HCT116 (cell line): ENCODE data around the gene AP3S1. TPM values are rescaled to one million over a fixed set of nuclear protein-coding genes. Genes with fewer than 3 reads are reported as not detected.
A peak's percentile ranks its signal among the peaks of the same experiment; 100 is the strongest.

Source experiments
- ATAC-seq: fragments of 200-7000 bp; cut with Tn5 transposase; 2 replicates; pipeline ENCODE4 v1.9.1; 2020; ENCODE audit warnings: mild to moderate bottlenecking, moderate library complexity
- BruUV-seq: library from RNA; stranded (reverse); fragments of 400-500 nt; replicated peaks from 2 replicates; lab custom pipeline; 2021; lab: Mats Ljungman, UMichigan
- CTCF ChIA-PET: fragments of 300-600 bp; sonication (Branson Sonifier 250); formaldehyde crosslinking; loops from one replicate; lab custom pipeline; 2021; ENCODE audit warnings: antibody characterized with exemption; lab: Charles Lee
- POLR2A ChIA-PET: fragments of 300-600, 350-600 bp; sonication (Branson Sonifier 250); formaldehyde crosslinking; loops from one replicate; lab custom pipeline; 2021; ENCODE audit warnings: antibody characterized with exemption; lab: Charles Lee
- RAD21 ChIA-PET, 2 experiments: fragments of 300-600 bp; sonication (Branson Sonifier 250); formaldehyde crosslinking; loops; one replicate each; lab custom pipeline; 2023; ENCODE audit warnings: low total read pairs in 2 of 2; ENCODE audit not compliant: uncharacterized antibody in 2 of 2, unreplicated experiment in 2 of 2, low non-redundant PET in 1 of 2; lab: Charles Lee
- DNase-seq: peaks from one replicate; pipeline ENCODE4 v3.0.0-alpha.2; 2010; ENCODE audit warnings: low read depth, low spot score
- H2AFZ ChIP-seq: fragments of 200-600 bp; shearing (Covaris generic), sonication (generic); 2 replicates; pipeline ENCODE4 v1.6.1; 2017; ENCODE audit warnings: low read depth, mixed run types, mixed read lengths, antibody characterized with exemption, low read length; ENCODE audit not compliant: poor library complexity, severe bottlenecking
- H3K27ac ChIP-seq: 2 replicates; pipeline ENCODE4 v1.5.1; 2012; ENCODE audit warnings: low read depth, low read length
- H3K27me3 ChIP-seq: fragments of 200-600 bp; sonication (generic); 2 replicates; pipeline ENCODE4 v1.6.1; 2016; ENCODE audit warnings: mixed run types, low read length, mixed read lengths; ENCODE audit not compliant: insufficient read depth
- H3K36me3 ChIP-seq, 2 experiments: fragments of 200-500 bp in 1 of 2; fragments of 200-600 bp in 1 of 2; sonication (Bioruptor generic) in 1 of 2; sonication (generic) in 1 of 2; 2 replicates each; pipeline versions ENCODE4 v1.5.1 to v1.6.1; 2014 to 2016; ENCODE audit warnings: low read length in 2 of 2, inconsistent platforms in 1 of 2, mixed read lengths in 1 of 2, mixed run types in 1 of 2; ENCODE audit not compliant: insufficient read depth in 2 of 2, control insufficient read depth in 1 of 2
- H3K4me1 ChIP-seq, 2 experiments: fragments of 200-600 bp in 1 of 2; sonication (generic) in 1 of 2; 2 replicates each; pipeline versions ENCODE4 v1.5.1 to v1.6.1; 2012 to 2017; ENCODE audit warnings: low read length in 2 of 2, inconsistent platforms in 1 of 2, mild to moderate bottlenecking in 1 of 2, mixed read lengths in 1 of 2, mixed run types in 1 of 2, moderate library complexity in 1 of 2; ENCODE audit not compliant: insufficient read depth in 2 of 2, control insufficient read depth in 1 of 2
- H3K4me2 ChIP-seq: fragments of 200-600 bp; sonication (generic); 2 replicates; pipeline ENCODE4 v1.6.1; 2017; ENCODE audit warnings: mixed run types, low read length, mixed read lengths
- H3K4me3 ChIP-seq, 2 experiments: fragments of 200-600 bp in 1 of 2; sonication (generic) in 1 of 2; replicated peaks in 1 of 2; 2 replicates each; pipeline ENCODE4 v1.5.1; 2011 to 2016; ENCODE audit warnings: low read length in 2 of 2, control low read depth in 1 of 2, low read depth in 1 of 2, mild to moderate bottlenecking in 1 of 2, mixed read lengths in 1 of 2, mixed run types in 1 of 2
- H3K79me2 ChIP-seq: fragments of 200-600 bp; sonication (generic); 2 replicates; pipeline ENCODE4 v1.6.1; 2017; ENCODE audit warnings: mild to moderate bottlenecking, mixed run types, low read length, moderate library complexity, mixed read lengths; ENCODE audit not compliant: insufficient read depth
- H3K9ac ChIP-seq: fragments of 200-600 bp; sonication (generic); 2 replicates; pipeline ENCODE4 v1.6.1; 2016; ENCODE audit warnings: low read length, mixed read lengths
- H3K9me2 ChIP-seq: fragments of 200-600 bp; sonication (generic), shearing (Covaris generic); 2 replicates; pipeline ENCODE4 v1.6.1; 2017; ENCODE audit warnings: mixed run types, mild to moderate bottlenecking, moderate library complexity; ENCODE audit not compliant: insufficient read depth
- H3K9me3 ChIP-seq, 2 experiments: fragments of 200-500 bp in 1 of 2; fragments of 200-600 bp in 1 of 2; sonication (Bioruptor generic) in 1 of 2; sonication (generic) in 1 of 2; 2 replicates each; pipeline ENCODE4 v1.6.1; 2014 to 2017; ENCODE audit warnings: low read length in 2 of 2, mixed read lengths in 2 of 2, inconsistent platforms in 1 of 2, low read depth in 1 of 2, mild to moderate bottlenecking in 1 of 2, mixed run types in 1 of 2, moderate library complexity in 1 of 2; ENCODE audit not compliant: control insufficient read depth in 1 of 2, insufficient read depth in 1 of 2
- H4K20me1 ChIP-seq: fragments of 200-600 bp; sonication (generic), shearing (Covaris generic); 2 replicates; pipeline ENCODE4 v1.6.1; 2017; ENCODE audit warnings: mixed run types, mild to moderate bottlenecking, moderate library complexity; ENCODE audit not compliant: insufficient read depth
- CBX3 ChIP-seq: IDR thresholded peaks from 2 replicates; pipeline ENCODE4 v1.6.1; 2012; ENCODE audit warnings: low read depth
- CEBPB ChIP-seq: IDR thresholded peaks from 2 replicates; pipeline ENCODE4 v1.6.1; 2012; ENCODE audit warnings: low read depth
- ELF1 ChIP-seq: IDR thresholded peaks from 2 replicates; pipeline ENCODE4 v1.6.1; 2012; ENCODE audit warnings: low read depth, borderline replicate concordance
- EZH2phosphoT487 ChIP-seq: fragments of 200-600 bp; IDR thresholded peaks from 2 replicates; pipeline ENCODE4 v1.6.1; 2018; ENCODE audit warnings: antibody characterized with exemption, borderline replicate concordance
- JUND ChIP-seq: IDR thresholded peaks from 2 replicates; pipeline ENCODE4 v1.6.1; 2012
- POLR2A ChIP-seq: IDR thresholded peaks from 2 replicates; pipeline ENCODE4 v1.7.0; 2011; ENCODE audit warnings: borderline replicate concordance; ENCODE audit not compliant: insufficient read depth, insufficient read length; ENCODE audit errors: extremely low read depth
- POLR2AphosphoS5 ChIP-seq: IDR thresholded peaks from 2 replicates; pipeline ENCODE4 v1.6.1; 2011; ENCODE audit warnings: mild to moderate bottlenecking, low read depth, low read length, moderate library complexity
- SIN3A ChIP-seq: IDR thresholded peaks from 2 replicates; pipeline ENCODE4 v1.6.1; 2012; ENCODE audit warnings: low read depth
- SP1 ChIP-seq: IDR thresholded peaks from 2 replicates; pipeline ENCODE4 v1.6.1; 2012; ENCODE audit warnings: low read depth
- TCF7L2 ChIP-seq: IDR thresholded peaks from 2 replicates; pipeline ENCODE4 v1.7.0; 2011; ENCODE audit warnings: borderline replicate concordance, inconsistent platforms; ENCODE audit not compliant: insufficient read depth, insufficient read length; ENCODE audit errors: extremely low read depth
- ZNF274 ChIP-seq: fragments of 200-500 bp; sonication (Bioruptor generic); IDR thresholded peaks from 2 replicates; pipeline ENCODE4 v1.6.1; 2014; ENCODE audit warnings: mild to moderate bottlenecking, low read depth, low read length, inconsistent platforms
- intact Hi-C: fragments of 100-400 bp; cut with micrococcal nuclease; formaldehyde crosslinking; loops from 2 replicates; pipeline ENCODE4 v1.10.0; 2022
- total RNA-seq: library from RNA; stranded (reverse); gene quantifications from one replicate; pipeline ENCODE4 v1.2.1, GENCODE V29; 2021; ENCODE audit not compliant: unreplicated experiment
- TF ChIP-seq, protein P1 (sequence below), 3 experiments: fragments of 200-600 bp in 1 of 3; sonication (generic) in 1 of 3; IDR thresholded peaks in 2 of 3; conservative IDR thresholded peaks in 1 of 3; 2 replicates each; pipeline ENCODE4 v1.5.1; 2012 to 2017; ENCODE audit warnings: low read depth in 2 of 3, low read length in 2 of 3, antibody characterized with exemption in 1 of 3, borderline replicate concordance in 1 of 3, control low read depth in 1 of 3, mild to moderate bottlenecking in 1 of 3, mixed read lengths in 1 of 3, mixed run types in 1 of 3, moderate library complexity in 1 of 3; ENCODE audit not compliant: insufficient read depth in 1 of 3
- TF ChIP-seq, protein P2 (sequence below): IDR thresholded peaks from 2 replicates; pipeline ENCODE4 v1.6.1; 2011; ENCODE audit warnings: mild to moderate bottlenecking, low read length, moderate library complexity; ENCODE audit not compliant: insufficient replicate concordance; ENCODE audit errors: extremely low read depth

The AP3S1 gene
- total RNA-seq, 1 experiment from 2014 or later = 432 TPM

DNA sequence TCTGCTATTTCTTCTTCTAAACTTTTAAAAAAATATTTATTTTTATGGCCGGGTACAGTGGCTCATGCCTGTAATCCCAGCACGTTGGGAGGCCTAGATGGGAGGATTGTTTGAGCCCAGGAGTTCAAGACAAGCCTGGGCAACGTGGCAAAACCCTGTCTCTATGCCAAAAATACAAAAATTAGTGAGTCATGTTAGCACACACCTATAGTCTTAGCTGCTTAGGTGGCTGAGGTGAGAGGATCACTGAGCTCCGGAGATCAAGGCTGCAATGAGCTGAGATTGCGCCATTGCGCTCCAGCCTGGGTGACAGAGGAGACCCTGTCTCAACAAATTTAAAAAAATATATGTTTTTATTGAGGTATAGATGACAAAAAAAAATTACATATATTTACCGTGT, 5.6 kb downstream of the AP3S1 start:
- Histone ChIP-seq H3K36me3 (no peaks in the 10 kb centered on the region; a peak in 1 of 4 replicates), H3K9ac (peak overlapping the region; percentile 70), H3K4me1 (peaks cover 73 to 94% of the 10 kb centered on the region in 2 experiments), H3K27ac (peak overlapping the region; percentile 96), H3K9me3 (no peaks in the 10 kb centered on the region), H4K20me1 (no peaks in the 10 kb centered on the region), H3K4me3 (peak overlapping the region; percentile 25 to 44; a peak in 3 of 4 replicates), H3K9me2 (no peaks in the 10 kb centered on the region), H3K79me2 (peaks cover 100% of the 10 kb centered on the region), H3K4me2 (peak overlapping the region; percentile 91), H3K27me3 (no peaks in the 10 kb centered on the region), H2AFZ (no peak overlapping the region)
- ChIA-PET RAD21 (no interaction called here), POLR2A (interaction anchor here (0.8 to 1.5 kb wide), 3 partner anchors 9 to 238 kb away, joined by 3 to 5 read pairs (median 3); partner anchors contain the start of gene COMMD10), CTCF (no interaction called here)
- ATAC-seq (peak; percentile 71), DNase-seq (peak; percentile 80)
- TF ChIP-seq, protein P1, sequence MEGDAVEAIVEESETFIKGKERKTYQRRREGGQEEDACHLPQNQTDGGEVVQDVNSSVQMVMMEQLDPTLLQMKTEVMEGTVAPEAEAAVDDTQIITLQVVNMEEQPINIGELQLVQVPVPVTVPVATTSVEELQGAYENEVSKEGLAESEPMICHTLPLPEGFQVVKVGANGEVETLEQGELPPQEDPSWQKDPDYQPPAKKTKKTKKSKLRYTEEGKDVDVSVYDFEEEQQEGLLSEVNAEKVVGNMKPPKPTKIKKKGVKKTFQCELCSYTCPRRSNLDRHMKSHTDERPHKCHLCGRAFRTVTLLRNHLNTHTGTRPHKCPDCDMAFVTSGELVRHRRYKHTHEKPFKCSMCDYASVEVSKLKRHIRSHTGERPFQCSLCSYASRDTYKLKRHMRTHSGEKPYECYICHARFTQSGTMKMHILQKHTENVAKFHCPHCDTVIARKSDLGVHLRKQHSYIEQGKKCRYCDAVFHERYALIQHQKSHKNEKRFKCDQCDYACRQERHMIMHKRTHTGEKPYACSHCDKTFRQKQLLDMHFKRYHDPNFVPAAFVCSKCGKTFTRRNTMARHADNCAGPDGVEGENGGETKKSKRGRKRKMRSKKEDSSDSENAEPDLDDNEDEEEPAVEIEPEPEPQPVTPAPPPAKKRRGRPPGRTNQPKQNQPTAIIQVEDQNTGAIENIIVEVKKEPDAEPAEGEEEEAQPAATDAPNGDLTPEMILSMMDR (IDR thresholded peaks at IDR 0.05 in 2 of 3, conservative IDR thresholded peaks at IDR 0.05 in 1 of 3; ENCODE audit: borderline replicate concordance in 1 of 3, insufficient read depth in 1 of 3, low read depth in 2 of 3, low read length in 2 of 3) = no peak
- TF ChIP-seq POLR2AphosphoS5 = peak; percentile 70
- intact Hi-C loops = loop anchor here (5.0 kb wide), 1 partner anchor 220 kb away; no protein-coding TSS in a partner anchor
- no TSS peak for BruUV-seq

DNA sequence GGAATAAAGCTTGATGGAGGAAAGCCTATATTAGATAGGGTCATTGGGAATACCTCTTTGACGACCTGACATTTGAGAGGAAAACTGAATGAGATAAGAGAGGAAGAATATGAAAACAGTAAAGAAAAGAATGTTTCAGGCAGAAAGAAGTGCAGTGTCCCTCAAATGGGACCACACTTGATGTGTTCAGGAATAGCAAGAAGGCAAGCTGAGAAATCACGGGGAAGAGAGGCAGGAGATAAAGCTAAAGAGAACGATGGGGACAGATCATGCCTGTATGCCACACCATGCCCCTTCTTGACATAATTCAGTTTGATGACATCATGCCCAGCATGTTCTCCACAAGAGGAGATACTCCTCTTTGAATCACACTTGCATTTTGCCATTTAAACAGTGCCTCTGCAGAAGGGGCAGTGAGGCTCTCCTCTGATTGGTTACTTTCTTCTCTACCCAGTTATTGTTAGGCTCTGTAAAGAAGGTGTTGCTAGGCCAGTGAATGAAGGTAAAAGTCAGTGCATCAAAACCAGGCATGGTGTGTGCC, 7.6 kb downstream of the AP3S1 start:
- Histone ChIP-seq H3K4me2 (peak overlapping the region; percentile 91), H3K36me3 (peaks cover 0 to 5% of the 10 kb centered on the region in 2 experiments; a peak in 2 of 4 replicates), H3K9me3 (no peaks in the 10 kb centered on the region), H3K4me3 (0 out of 4 replicates have a peak overlapping the region, but pooled peaks of 1 of the 2 experiments have one; percentile 0), H2AFZ (no peak overlapping the region), H4K20me1 (no peaks in the 10 kb centered on the region), H3K9ac (peak overlapping the region; percentile 70), H3K79me2 (peaks cover 100% of the 10 kb centered on the region), H3K9me2 (no peaks in the 10 kb centered on the region), H3K4me1 (peaks cover 84 to 99% of the 10 kb centered on the region in 2 experiments), H3K27me3 (no peaks in the 10 kb centered on the region), H3K27ac (peak overlapping the region; percentile 96)
- DNase-seq (no peak), ATAC-seq (0 out of 2 replicates have a peak, but pooled peaks have one; percentile 5)
- no TSS peak for BruUV-seq
- ChIA-PET CTCF (no interaction called here), POLR2A (interaction anchor here (0.7 kb wide), 1 partner anchor 243 kb away, joined by 5 read pairs; no protein-coding TSS in a partner anchor), RAD21 (no interaction called here)
- intact Hi-C loops = loop anchor here (5.0 kb wide), 1 partner anchor 218 kb away; no protein-coding TSS in a partner anchor
- TF ChIP-seq EZH2phosphoT487 (no peak), SIN3A (no peak), POLR2A (no peak), ELF1 (no peak), CBX3 (no peak), TCF7L2 (no peak), ZNF274 (no peak), CEBPB (no peak), SP1 (no peak), JUND (no peak)
- TF ChIP-seq, protein P2, sequence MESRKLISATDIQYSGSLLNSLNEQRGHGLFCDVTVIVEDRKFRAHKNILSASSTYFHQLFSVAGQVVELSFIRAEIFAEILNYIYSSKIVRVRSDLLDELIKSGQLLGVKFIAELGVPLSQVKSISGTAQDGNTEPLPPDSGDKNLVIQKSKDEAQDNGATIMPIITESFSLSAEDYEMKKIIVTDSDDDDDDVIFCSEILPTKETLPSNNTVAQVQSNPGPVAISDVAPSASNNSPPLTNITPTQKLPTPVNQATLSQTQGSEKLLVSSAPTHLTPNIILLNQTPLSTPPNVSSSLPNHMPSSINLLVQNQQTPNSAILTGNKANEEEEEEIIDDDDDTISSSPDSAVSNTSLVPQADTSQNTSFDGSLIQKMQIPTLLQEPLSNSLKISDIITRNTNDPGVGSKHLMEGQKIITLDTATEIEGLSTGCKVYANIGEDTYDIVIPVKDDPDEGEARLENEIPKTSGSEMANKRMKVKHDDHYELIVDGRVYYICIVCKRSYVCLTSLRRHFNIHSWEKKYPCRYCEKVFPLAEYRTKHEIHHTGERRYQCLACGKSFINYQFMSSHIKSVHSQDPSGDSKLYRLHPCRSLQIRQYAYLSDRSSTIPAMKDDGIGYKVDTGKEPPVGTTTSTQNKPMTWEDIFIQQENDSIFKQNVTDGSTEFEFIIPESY = no peak
